GM18519 (cell line): Measurements from ENCODE around the gene PRSS53.

Source experiments
- ATAC-seq: cut with Tn5 transposase; IDR thresholded peaks from one replicate; pipeline ENCODE4 v1.9.1; 2021; ENCODE audit warnings: mild to moderate bottlenecking, moderate library complexity; ENCODE audit not compliant: unreplicated experiment, low FRiP score

The PRSS53 gene

GRCh38 chr16:31061126-31061812 is 27.5 kb downstream of the PRSS53 start:
- no peak for ATAC-seq

- ATAC-seq: no peak
Observed at GRCh38 chr16:31055613-31056012, 33.1 kb downstream of the PRSS53 start.

DNA sequence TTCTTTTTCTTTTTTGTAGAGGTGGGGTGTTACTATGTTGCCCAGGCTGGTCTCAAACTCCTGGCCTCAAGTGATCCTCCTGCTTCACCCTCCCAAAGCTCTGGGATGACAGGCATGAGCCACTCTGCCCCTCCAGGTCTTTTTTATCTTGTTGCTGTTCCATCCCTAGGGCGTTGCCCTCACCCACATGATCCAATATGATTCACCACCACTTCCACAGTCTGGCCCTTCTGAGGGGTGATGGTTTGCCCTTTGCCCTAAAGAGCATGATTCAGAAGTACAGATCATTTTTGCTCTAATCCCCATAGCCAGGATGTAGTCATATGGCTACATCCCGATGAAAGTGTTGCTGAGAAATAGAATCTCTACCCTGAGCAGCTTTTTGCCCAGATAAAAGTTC is 36.6 kb downstream of the PRSS53 start:
- ATAC-seq: no peak

GRCh38 chr16:31050280-31051030 is 38.3 kb downstream of the PRSS53 start:
- ATAC-seq: no peak

- no peak for ATAC-seq
Observed at GRCh38 chr16:31043898-31044481, 44.8 kb downstream of the PRSS53 start.

GRCh38 chr16:31043352-31043751 is 45.4 kb downstream of the PRSS53 start:
- no peak for ATAC-seq

DNA sequence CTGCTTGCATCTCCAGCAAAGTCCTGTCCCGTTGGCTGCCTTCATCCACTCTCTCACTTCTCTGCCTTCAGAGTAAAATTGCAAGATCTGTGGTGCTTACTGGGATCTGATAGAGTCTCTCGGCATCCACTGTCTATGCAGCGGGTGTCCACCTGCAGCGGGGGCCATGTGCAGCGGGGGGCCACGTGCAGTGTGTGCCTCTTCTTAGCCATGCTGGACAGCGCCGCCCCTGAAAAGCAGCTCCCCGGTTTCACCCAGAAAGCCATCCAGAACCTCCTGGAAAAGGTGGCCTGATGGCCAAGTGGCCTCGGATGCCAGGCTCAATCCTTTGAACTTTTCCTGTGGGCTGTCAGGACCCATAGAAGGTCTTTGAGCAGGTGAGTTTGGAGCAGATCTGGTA is 45.9 kb downstream of the PRSS53 start:
- no peak for ATAC-seq

DNA sequence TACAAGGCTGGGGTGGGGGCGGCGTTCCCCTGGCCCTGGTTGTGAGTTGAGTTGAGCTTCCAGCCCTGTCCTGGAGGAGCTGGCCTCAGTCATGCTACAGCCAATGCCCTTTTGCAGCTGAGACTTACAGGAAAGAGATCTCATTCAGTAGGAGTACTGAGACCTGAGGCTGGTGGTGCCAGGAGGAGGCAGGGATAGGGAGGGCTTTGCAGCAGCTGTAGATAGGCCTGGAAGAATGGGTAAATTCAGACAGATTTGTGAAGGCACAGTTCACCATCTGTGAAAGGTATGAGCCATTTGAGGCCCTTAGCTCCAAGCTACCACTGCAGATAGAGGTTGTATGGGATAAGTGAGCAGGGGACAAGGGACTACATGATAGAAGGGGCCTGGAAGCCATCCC is 49.8 kb downstream of the PRSS53 start:
- ATAC-seq: no peak

DNA sequence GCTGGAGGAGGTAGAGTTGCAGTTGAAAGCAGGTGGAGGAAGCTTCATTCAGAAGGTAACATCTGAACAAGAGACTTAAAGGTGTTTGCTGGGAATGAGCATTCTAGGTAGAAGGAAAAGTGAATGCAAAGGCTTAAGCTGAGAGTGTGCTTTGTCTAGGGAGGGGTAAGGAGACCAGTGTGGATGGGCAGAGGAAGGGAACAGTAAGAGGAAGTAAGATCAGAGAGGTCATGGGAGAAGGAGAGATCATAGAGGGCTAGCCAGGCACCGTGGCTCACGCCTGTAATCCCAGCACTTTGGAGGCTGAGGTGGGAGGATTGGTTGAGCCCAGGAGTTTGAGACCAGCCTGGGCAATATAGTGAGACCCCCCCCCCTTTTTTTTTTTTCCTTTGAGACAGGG is 52.1 kb downstream of the PRSS53 start:
- no peak for ATAC-seq

- peak; percentile 28 for ATAC-seq
Observed at GRCh38 chr16:31033709-31034492, 54.8 kb downstream of the PRSS53 start.
